ENCODE results near the gene HTD2.
"Not testable (repeated sequence)": the region's sequence is repeated elsewhere in the genome, so short reads cannot be mapped to it uniquely, and the experiment has no call there.

HTD2 gene

DNA sequence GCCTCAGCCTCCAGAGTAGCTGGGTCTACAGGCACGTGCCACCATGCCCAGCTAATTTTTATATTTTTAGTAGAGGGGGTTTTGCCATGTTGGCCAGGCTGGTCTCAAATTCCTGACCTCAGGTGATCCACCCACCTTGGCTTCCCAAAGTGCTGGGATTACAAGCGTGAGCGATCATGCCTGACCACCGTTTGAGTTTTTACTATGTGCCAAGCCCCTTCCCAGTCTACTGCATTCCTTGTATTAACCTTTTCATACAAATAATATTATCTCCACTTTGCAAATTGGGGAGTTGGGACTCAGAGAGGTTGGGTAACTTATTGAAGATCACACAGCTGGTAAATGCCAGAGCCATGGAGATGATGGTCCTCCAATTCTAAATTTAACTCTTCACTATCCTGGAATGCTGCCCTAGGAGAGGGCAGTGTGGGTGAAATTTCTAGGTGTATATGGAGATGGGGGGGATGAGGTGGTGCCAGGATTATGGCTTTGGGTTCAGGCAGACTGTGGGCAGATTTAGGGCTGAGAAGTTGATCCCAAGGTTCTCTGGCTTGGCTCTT is 25.4 kb downstream of the HTD2 start:
- peaks cover 9 to 17% of the 10 kb centered on the region in 2 donors for H3K4me1 ChIP-seq (ENCODE audit: control insufficient read depth in 2 of 2, insufficient read depth in 2 of 2, low read length in 2 of 2)
- H3K4me3 ChIP-seq (ENCODE audit: low read length in 2 of 2): no peak overlapping the region
- no peaks in the 10 kb centered on the region for H3K36me3 ChIP-seq (ENCODE audit: control insufficient read depth in 2 of 2, insufficient read depth in 2 of 2, low read length in 2 of 2)
- no peak overlapping the region for H3K9ac ChIP-seq (ENCODE audit: low read depth in 1 of 2, low read length in 2 of 2)
- no peaks in the 10 kb centered on the region for H3K27me3 ChIP-seq (ENCODE audit: control insufficient read depth in 2 of 2, insufficient read depth in 2 of 2, low read length in 2 of 2)
- no peaks in the 10 kb centered on the region for H3K9me3 ChIP-seq (ENCODE audit: control insufficient read depth in 2 of 2, low read length in 2 of 2)
- H3K27ac ChIP-seq (ENCODE audit: low read depth in 2 of 2, low read length in 2 of 2): no peak overlapping the region

DNA sequence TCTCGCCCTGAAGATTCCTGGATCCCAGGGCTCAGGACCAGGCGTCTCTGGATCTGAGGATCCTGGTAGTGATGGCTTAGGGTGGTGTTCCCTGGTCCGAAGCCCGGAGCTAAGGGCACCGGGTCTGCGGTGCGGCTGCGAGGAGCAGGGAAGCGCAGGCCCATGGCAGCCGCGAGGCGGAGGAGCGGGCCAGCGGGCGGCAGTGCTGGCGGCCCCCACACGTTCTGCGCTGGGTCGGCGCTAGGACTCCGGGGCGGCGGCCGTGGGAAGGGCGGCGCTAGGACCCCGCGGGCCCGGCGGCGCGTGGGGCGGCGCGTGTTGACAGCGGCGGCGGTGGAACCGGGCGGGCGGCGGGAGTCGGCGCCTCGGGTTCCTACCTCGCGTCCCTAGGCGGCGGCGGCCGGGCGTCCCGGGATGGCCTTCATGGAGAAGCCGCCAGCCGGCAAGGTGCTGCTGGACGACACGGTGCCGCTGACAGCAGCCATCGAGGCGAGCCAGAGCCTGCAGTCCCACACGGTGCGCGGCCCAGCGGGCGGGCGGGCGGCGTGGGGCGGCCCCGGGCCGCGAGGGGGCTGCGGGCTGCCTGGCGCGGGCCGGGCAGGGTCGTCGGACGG is 26.4 kb downstream of the HTD2 start, which contains the start of gene PXK:
PXK (plus strand) TSS at position 318 of the 614 bp plus-strand sequence; CDS start at position 415, 97 bp downstream.
- Histone ChIP-seq H3K27ac (ENCODE audit: low read depth in 2 of 2, low read length in 2 of 2) (peak within 1 kb of the TSS; percentile 4 to 23), H3K36me3 (ENCODE audit: control insufficient read depth in 2 of 2, insufficient read depth in 2 of 2, low read length in 2 of 2) (no peaks in the 10 kb centered on the region), H3K9me3 (ENCODE audit: control insufficient read depth in 2 of 2, low read length in 2 of 2) (no peaks in the 10 kb centered on the region), H3K27me3 (ENCODE audit: control insufficient read depth in 2 of 2, insufficient read depth in 2 of 2, low read length in 2 of 2) (no peaks in the 10 kb centered on the region), H3K4me3 (ENCODE audit: low read length in 2 of 2) (peak within 1 kb of the TSS; percentile 70 to 84), H3K4me1 (ENCODE audit: control insufficient read depth in 2 of 2, insufficient read depth in 2 of 2, low read length in 2 of 2) (peaks cover 9 to 17% of the 10 kb centered on the region in 2 donors), H3K9ac (ENCODE audit: low read depth in 1 of 2, low read length in 2 of 2) (peak within 1 kb of the TSS; percentile 60 to 70)

DNA sequence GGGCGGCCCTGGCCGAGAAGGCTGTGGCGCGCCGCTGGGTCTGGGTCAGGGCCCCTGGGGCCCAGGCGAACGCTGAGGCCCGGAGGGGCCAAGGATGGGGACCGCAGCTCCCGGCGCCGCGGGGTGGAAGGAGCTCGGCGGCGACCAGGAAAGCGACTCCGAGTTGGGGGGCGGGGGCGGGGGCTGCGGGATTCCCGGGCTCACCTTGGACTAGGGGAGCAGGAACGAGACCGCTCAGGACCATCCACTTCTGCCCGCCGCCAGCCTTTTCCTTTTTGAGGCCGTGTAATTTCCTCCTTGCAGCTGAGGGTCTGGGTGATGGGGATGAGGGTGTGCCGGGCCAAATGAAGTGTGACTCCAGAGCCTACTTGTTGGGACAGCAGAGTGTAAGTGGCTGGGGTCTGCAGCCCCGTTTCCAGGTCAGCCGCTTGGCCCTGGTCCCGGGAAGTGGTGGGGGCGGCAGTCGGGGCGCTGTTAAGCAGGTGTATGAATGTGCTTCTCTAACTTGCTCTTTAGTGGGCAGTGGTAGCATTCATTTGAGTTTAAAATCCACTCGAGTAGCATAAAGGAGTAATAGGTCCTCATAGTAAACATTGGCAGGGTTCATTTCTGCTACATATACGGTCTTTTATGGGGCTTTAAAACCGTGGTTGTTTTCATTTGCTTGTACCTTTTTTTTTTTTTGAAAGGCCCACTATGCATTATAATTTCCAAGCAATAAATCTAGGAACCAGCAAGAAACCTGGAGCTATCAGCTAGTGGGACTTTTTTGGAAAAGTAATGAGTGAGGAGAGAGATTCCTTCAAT is 27.1 kb downstream of the HTD2 start:
- Histone ChIP-seq H3K9me3 (ENCODE audit: control insufficient read depth in 2 of 2, low read length in 2 of 2) (no peaks in the 10 kb centered on the region), H3K27ac (ENCODE audit: low read depth in 2 of 2, low read length in 2 of 2) (peak overlapping the region; percentile 4 to 23), H3K4me3 (ENCODE audit: low read length in 2 of 2) (peak overlapping the region; percentile 70 to 84), H3K4me1 (ENCODE audit: control insufficient read depth in 2 of 2, insufficient read depth in 2 of 2, low read length in 2 of 2) (peaks cover 9 to 17% of the 10 kb centered on the region in 2 donors), H3K9ac (ENCODE audit: low read depth in 1 of 2, low read length in 2 of 2) (peak overlapping the region; percentile 60 to 70), H3K36me3 (ENCODE audit: control insufficient read depth in 2 of 2, insufficient read depth in 2 of 2, low read length in 2 of 2) (no peaks in the 10 kb centered on the region), H3K27me3 (ENCODE audit: control insufficient read depth in 2 of 2, insufficient read depth in 2 of 2, low read length in 2 of 2) (no peaks in the 10 kb centered on the region)

DNA sequence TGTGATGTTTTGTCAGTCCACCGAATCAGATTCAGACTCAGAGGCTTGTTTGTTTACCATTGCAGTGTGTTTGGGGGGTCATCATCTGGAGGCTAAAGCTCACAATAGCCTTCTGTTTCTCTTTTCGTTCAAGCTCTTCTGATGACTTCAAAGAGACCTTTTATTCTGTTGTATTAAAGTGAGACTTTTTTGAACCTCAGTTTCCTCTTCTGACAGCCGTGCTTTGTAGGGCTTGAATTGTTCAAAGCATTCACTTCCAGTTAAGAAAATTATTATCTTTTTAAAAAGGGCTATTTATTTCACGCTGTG is 27.6 kb downstream of the HTD2 start:
- peak overlapping the region in 1 of 2 donors; percentile 42 for H3K27ac ChIP-seq (ENCODE audit: low read depth in 2 of 2, low read length in 2 of 2)
- peak overlapping the region; percentile 70 to 84 for H3K4me3 ChIP-seq (ENCODE audit: low read length in 2 of 2)
- H3K9ac ChIP-seq (ENCODE audit: low read depth in 1 of 2, low read length in 2 of 2): peak overlapping the region; percentile 60 to 70
- H3K27me3 ChIP-seq (ENCODE audit: control insufficient read depth in 2 of 2, insufficient read depth in 2 of 2, low read length in 2 of 2): no peaks in the 10 kb centered on the region
- H3K36me3 ChIP-seq (ENCODE audit: control insufficient read depth in 2 of 2, insufficient read depth in 2 of 2, low read length in 2 of 2): no peaks in the 10 kb centered on the region
- H3K4me1 ChIP-seq (ENCODE audit: control insufficient read depth in 2 of 2, insufficient read depth in 2 of 2, low read length in 2 of 2): peaks cover 9 to 17% of the 10 kb centered on the region in 2 donors
- H3K9me3 ChIP-seq (ENCODE audit: control insufficient read depth in 2 of 2, low read length in 2 of 2): no peaks in the 10 kb centered on the region

DNA sequence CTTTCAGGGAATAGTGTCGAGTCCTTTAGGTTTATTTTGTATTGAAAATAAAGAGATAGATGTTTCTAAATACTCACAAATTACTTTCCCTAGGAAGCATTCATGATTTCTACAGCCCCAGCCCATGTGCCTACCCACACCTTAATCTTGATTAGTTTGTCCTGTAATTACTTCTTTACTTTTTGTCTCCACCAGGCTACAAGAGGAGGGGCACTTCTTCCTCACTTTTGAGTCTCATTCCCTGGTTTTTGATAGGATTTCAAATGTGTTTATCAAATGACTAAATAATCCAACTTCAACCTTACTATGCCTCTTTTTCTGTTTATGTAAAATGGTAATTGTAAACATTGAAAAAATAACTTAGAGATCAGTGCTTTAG is 28.2 kb downstream of the HTD2 start:
- H3K4me1 ChIP-seq (ENCODE audit: control insufficient read depth in 2 of 2, insufficient read depth in 2 of 2, low read length in 2 of 2): peaks cover 9 to 17% of the 10 kb centered on the region in 2 donors
- peak overlapping the region; percentile 70 to 84 for H3K4me3 ChIP-seq (ENCODE audit: low read length in 2 of 2)
- H3K27me3 ChIP-seq (ENCODE audit: control insufficient read depth in 2 of 2, insufficient read depth in 2 of 2, low read length in 2 of 2): no peaks in the 10 kb centered on the region
- H3K9me3 ChIP-seq (ENCODE audit: control insufficient read depth in 2 of 2, low read length in 2 of 2): no peaks in the 10 kb centered on the region
- H3K27ac ChIP-seq (ENCODE audit: low read depth in 2 of 2, low read length in 2 of 2): peak overlapping the region; percentile 23 to 58
- no peaks in the 10 kb centered on the region for H3K36me3 ChIP-seq (ENCODE audit: control insufficient read depth in 2 of 2, insufficient read depth in 2 of 2, low read length in 2 of 2)
- H3K9ac ChIP-seq (ENCODE audit: low read depth in 1 of 2, low read length in 2 of 2): peak overlapping the region in 1 of 2 donors; percentile 33

DNA sequence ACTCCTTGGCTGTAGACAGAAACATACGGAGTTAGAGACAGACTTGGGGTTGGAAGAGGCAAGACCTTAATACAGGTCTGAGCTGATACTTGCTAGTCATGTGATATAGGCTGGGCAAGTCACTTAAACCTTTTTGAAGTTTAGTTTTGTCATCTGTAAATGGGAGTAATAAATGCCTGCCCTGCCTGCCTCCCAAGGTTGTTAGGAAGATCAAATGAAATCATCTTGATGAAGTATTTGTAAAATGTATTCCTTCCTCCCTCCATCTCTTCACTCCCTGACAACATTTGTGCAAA is 29.3 kb downstream of the HTD2 start:
- no peaks in the 10 kb centered on the region for H3K36me3 ChIP-seq (ENCODE audit: control insufficient read depth in 2 of 2, insufficient read depth in 2 of 2, low read length in 2 of 2)
- H3K27ac ChIP-seq (ENCODE audit: low read depth in 2 of 2, low read length in 2 of 2): peak overlapping the region; percentile 76 to 77
- peak overlapping the region in 1 of 2 donors; percentile 84 for H3K4me3 ChIP-seq (ENCODE audit: low read length in 2 of 2)
- H3K4me1 ChIP-seq (ENCODE audit: control insufficient read depth in 2 of 2, insufficient read depth in 2 of 2, low read length in 2 of 2): peaks cover 9 to 17% of the 10 kb centered on the region in 2 donors
- no peaks in the 10 kb centered on the region for H3K9me3 ChIP-seq (ENCODE audit: control insufficient read depth in 2 of 2, low read length in 2 of 2)
- peak overlapping the region in 1 of 2 donors; percentile 26 for H3K9ac ChIP-seq (ENCODE audit: low read depth in 1 of 2, low read length in 2 of 2)
- H3K27me3 ChIP-seq (ENCODE audit: control insufficient read depth in 2 of 2, insufficient read depth in 2 of 2, low read length in 2 of 2): no peaks in the 10 kb centered on the region

DNA sequence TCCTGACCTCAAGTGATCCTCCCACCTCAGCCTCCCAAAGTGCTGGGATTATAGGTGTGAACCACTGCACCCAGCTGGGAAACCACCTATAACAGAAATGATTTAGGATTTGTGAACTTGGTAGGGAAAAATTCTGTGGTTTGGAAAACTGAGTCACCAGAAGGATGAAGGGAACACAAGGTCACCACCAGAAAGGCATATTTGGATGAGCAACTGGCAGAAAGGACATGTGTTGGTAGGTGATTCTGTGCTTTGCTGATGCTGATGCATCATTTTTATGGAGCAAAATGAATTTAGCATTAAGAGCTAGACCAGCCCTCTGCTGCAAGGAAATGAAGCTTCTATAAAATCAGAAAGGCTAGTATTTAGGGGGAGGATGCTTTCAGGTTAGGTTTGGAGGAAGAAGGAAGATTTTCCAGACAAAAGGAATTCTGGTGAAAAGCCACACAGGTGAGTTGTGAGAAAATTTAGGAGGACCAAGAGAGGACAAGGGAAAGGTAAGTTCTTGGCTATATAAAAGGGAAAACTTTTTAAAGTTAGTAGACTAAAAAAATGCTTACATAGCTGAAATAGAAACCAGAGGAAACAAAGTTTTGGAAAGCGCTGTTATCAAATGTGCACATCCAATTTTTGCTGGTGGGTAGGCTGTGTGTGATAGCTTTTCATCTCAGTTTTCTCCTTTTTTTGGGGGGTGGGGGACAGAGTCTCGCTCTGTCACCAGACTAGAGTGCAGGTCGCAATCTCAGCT is 30.0 kb downstream of the HTD2 start:
- H3K4me3 ChIP-seq (ENCODE audit: low read length in 2 of 2): no peak overlapping the region
- peaks cover 9 to 17% of the 10 kb centered on the region in 2 donors for H3K4me1 ChIP-seq (ENCODE audit: control insufficient read depth in 2 of 2, insufficient read depth in 2 of 2, low read length in 2 of 2)
- H3K9ac ChIP-seq (ENCODE audit: low read depth in 1 of 2, low read length in 2 of 2): no peak overlapping the region
- no peak overlapping the region for H3K27ac ChIP-seq (ENCODE audit: low read depth in 2 of 2, low read length in 2 of 2)
- no peaks in the 10 kb centered on the region for H3K36me3 ChIP-seq (ENCODE audit: control insufficient read depth in 2 of 2, insufficient read depth in 2 of 2, low read length in 2 of 2)
- no peaks in the 10 kb centered on the region for H3K27me3 ChIP-seq (ENCODE audit: control insufficient read depth in 2 of 2, insufficient read depth in 2 of 2, low read length in 2 of 2)
- no peaks in the 10 kb centered on the region for H3K9me3 ChIP-seq (ENCODE audit: control insufficient read depth in 2 of 2, low read length in 2 of 2)

DNA sequence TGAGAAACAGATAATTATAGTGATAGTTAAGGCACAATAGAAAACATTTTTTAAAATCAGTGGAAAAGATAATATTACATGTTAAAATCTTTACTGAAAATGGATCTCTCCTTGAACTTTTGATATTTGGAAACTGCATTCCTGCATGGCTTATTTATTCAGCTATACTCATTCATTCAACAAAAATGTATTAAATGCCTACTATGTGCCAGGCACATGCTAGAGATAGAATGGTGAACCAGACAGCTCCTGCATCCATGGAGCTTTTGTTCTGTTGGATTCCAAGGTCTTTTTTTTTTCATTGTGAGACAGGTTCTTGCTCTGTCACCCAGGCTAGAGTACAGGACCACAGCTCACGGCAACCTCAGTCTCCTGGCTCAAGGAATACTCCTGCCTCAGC is 30.9 kb downstream of the HTD2 start:
- H3K27ac ChIP-seq (ENCODE audit: low read depth in 2 of 2, low read length in 2 of 2): no peak overlapping the region
- peaks cover 8 to 14% of the 10 kb centered on the region in 2 donors for H3K4me1 ChIP-seq (ENCODE audit: control insufficient read depth in 2 of 2, insufficient read depth in 2 of 2, low read length in 2 of 2)
- no peaks in the 10 kb centered on the region for H3K9me3 ChIP-seq (ENCODE audit: control insufficient read depth in 2 of 2, low read length in 2 of 2)
- H3K9ac ChIP-seq (ENCODE audit: low read depth in 1 of 2, low read length in 2 of 2): no peak overlapping the region
- no peak overlapping the region for H3K4me3 ChIP-seq (ENCODE audit: low read length in 2 of 2)
- H3K36me3 ChIP-seq (ENCODE audit: control insufficient read depth in 2 of 2, insufficient read depth in 2 of 2, low read length in 2 of 2): no peaks in the 10 kb centered on the region
- H3K27me3 ChIP-seq (ENCODE audit: control insufficient read depth in 2 of 2, insufficient read depth in 2 of 2, low read length in 2 of 2): no peaks in the 10 kb centered on the region

DNA sequence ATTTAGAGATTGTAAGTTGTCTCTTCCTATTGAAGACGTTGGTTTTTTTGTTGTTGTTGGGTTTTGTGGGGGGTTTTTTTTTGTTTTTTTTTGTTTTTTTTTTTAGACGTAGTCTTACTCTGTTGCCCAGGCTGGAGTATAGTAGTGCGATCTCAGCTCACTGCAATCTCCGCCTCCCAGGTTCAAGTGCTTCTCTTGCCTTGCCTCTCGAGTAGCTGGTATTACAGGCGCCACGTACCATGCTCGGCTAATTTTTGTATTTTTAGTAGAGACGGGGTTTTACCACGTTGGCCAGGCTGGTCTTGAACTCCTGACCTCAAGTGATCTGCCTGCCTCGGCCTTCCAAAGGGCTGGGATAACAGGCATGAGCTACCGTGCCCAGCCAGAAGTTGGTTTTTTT is 32.8 kb downstream of the HTD2 start:
- not testable (repeated sequence) for H3K27me3 ChIP-seq (ENCODE audit: control insufficient read depth in 2 of 2, insufficient read depth in 2 of 2, low read length in 2 of 2); H3K27ac ChIP-seq (ENCODE audit: low read depth in 2 of 2, low read length in 2 of 2); H3K4me3 ChIP-seq (ENCODE audit: low read length in 2 of 2); H3K9ac ChIP-seq (ENCODE audit: low read depth in 1 of 2, low read length in 2 of 2); H3K9me3 ChIP-seq (ENCODE audit: control insufficient read depth in 2 of 2, low read length in 2 of 2); H3K4me1 ChIP-seq (ENCODE audit: control insufficient read depth in 2 of 2, insufficient read depth in 2 of 2, low read length in 2 of 2); H3K36me3 ChIP-seq (ENCODE audit: control insufficient read depth in 2 of 2, insufficient read depth in 2 of 2, low read length in 2 of 2)

Measured in mucosa of rectum (tissue), 2 donors.